Lower leg skin (tissue), 4 donors: ENCODE measurements around the gene SGF29. TPM values are rescaled to one million over a fixed set of nuclear protein-coding genes. Genes with fewer than 3 reads are reported as not detected.
A peak's percentile ranks its signal among the peaks of the same experiment; 100 is the strongest.
"Not testable (repeated sequence)": the region's sequence is repeated elsewhere in the genome, so short reads cannot be mapped to it uniquely, and the experiment has no call there.

ENCODE experiments used
- DNase-seq, 2 donors: peaks; one replicate each; pipeline ENCODE4 v3.0.0-alpha.2; 2019; ENCODE audit warnings: low spot score in 2 of 2
- H3K4me3 ChIP-seq: fragments of 200-600 bp; sonication (generic); 2 replicates; pipeline ENCODE4 v1.5.1; 2017; ENCODE audit warnings: mild to moderate bottlenecking, low read depth; ENCODE audit not compliant: poor library complexity, severe bottlenecking
- CTCF ChIP-seq, 3 donors: fragments of 450-650 bp; IDR thresholded peaks; one replicate each; pipeline ENCODE4 v1.5.1; 2016; ENCODE audit warnings: antibody characterized with exemption in 3 of 3, mild to moderate bottlenecking in 3 of 3, moderate library complexity in 2 of 3
- POLR2A ChIP-seq, 2 donors: fragments of 450-650 bp; IDR thresholded peaks; one replicate each; pipeline ENCODE4 v1.6.1; 2016 to 2017; ENCODE audit warnings: antibody characterized with exemption in 2 of 2, mild to moderate bottlenecking in 1 of 2, moderate library complexity in 1 of 2
- WGBS, 2 donors: methylation state at CpG; one replicate each; pipeline ENCODE4 v1.1.5; 2018; 5-methylcytosine and 5-hydroxymethylcytosine counted together
- intact Hi-C: fragments of 100-400 bp; cut with DNase I; formaldehyde crosslinking; loops from one replicate; pipeline ENCODE4 v1.15.0; 2023; ENCODE audit warnings: low total_unique reads
- total RNA-seq, 4 donors: library from RNA; depleted of rRNA; stranded (reverse); fragments of >200 nt; gene quantifications; one replicate each; pipeline ENCODE4 v1.1.0, GENCODE V29; 2016

The SGF29 gene
- total RNA-seq, 4 donors from 2014 or later = 16.7 to 29.9 (median 26.8) TPM

GRCh38 chr16:28615486-28616223 lies 61.9 kb downstream of the SGF29 start:
- peak in 1 of 2 donors; percentile 89 for DNase-seq
- H3K4me3 ChIP-seq, intact Hi-C loops: not testable (repeated sequence)
- WGBS, 2 donors = 47 to 57% methylated on average over 17 to 20 of the region's 24 CpGs

DNA sequence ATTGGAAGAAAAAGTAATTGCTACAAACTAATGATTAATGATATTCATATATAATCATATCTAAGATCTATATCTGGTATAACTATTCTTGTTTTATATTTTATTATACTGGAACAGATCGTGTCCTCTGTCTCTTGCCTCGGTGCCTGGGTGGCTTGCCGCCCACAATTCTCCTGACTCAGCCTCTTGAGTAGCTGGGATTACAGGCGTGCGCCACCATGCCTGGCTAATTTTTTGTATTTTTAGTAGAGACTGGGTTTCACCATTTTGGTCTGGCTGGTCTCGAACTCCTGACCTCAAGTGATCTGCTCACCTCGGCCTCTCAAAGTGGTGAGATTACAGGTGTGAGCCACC lies 62.5 kb downstream of the SGF29 start:
- WGBS, 2 donors = 68 to 75% methylated on average over 7 of the region's 7 CpGs
- intact Hi-C loops, H3K4me3 ChIP-seq: not testable (repeated sequence)
- DNase-seq = peak in 1 of 2 donors; percentile 68

DNA sequence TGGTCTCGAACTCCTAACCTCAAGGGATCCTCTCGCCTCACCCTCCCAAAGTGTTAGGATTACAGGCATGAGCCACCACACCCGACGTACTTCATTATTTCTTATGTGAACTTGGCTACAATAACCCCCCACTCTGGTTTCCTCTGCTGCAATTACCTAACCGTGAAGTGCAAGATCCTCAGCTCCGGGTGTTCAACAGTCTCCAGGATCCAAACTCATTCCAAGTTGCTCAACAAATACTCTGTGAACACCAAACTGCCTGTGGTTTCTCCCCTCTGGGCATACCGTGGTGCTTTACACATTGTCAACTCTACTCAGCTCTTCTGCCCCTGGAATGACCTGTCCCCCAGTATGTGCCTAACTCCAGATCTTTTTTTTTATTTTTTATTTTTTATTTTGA lies 62.9 kb downstream of the SGF29 start:
- WGBS, 2 donors = 68 to 69% methylated on average over 7 of the region's 7 CpGs
- intact Hi-C loops = no loop called here

GRCh38 chr16:28617874-28618273 lies 64.2 kb downstream of the SGF29 start:
- WGBS, 2 donors = 60 to 71% methylated on average over 4 of the region's 4 CpGs
- H3K4me3 ChIP-seq = no peak overlapping the region
- TF ChIP-seq CTCF (IDR thresholded peaks at IDR 0.05) = no peak
- no peak for TF ChIP-seq POLR2A (IDR thresholded peaks at IDR 0.05)
- DNase-seq = no peak
- intact Hi-C loops = no loop called here

More for the DNA sequence above, 62.9 kb downstream of the SGF29 start:
- no peak for DNase-seq
- H3K4me3 ChIP-seq = no peak overlapping the region
- no peak for TF ChIP-seq POLR2A (IDR thresholded peaks at IDR 0.05)
- TF ChIP-seq CTCF (IDR thresholded peaks at IDR 0.05) = no peak

- WGBS, 2 donors = 88 to 100% methylated on average over 1 of the region's 1 CpG
- intact Hi-C loops, DNase-seq, H3K4me3 ChIP-seq: not testable (repeated sequence)
These were observed 66.6 kb downstream of the SGF29 start for GRCh38 chr16:28620316-28620715.

- 78% methylated on average over 7 of the region's 7 CpGs for WGBS, 2 donors
- no peak for TF ChIP-seq CTCF (IDR thresholded peaks at IDR 0.05)
- TF ChIP-seq POLR2A (IDR thresholded peaks at IDR 0.05) = no peak
- DNase-seq = no peak
- intact Hi-C loops = no loop called here
- H3K4me3 ChIP-seq = no peak overlapping the region
These were observed 67.9 kb downstream of the SGF29 start for GRCh38 chr16:28621481-28622155.

DNA sequence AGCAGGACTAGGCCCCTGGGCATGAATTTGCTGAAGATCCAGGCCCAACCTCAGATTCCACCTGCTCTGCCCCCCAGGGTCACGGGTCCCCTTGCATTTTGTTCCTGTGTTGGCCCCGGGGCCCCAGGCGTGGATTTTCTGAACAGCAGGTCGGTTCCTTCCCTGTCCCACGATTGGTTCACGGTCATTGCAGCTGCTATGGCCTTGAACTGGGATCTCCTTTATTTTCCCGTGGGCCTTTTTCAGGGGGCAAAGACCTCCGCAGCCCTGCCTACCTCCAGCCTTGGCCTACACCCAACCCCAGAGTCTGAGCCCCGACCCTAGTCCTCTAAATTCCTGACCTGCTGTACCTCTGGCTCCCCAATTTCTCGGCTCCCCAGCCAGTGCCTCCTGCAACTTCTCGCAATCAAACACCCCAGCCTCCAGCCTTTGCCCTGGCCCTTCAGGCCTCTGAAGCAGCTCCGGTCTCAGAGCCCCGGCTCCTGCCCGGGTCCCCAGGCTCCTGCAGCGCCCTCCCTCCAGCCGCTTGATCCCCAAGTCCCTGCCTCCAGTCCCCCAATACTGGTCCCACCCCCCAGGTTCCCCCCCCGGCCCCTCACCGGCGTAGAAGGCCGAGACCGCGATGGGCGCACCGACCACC lies 68.9 kb downstream of the SGF29 start:
- H3K4me3 ChIP-seq, DNase-seq, intact Hi-C loops: not testable (repeated sequence)
- 46 to 57% methylated on average over 19 to 24 of the region's 24 CpGs for WGBS, 2 donors
